Measurements from ENCODE around the gene TDG. TPM values are rescaled to one million over a fixed set of nuclear protein-coding genes. Genes with fewer than 3 reads are reported as not detected.
"Not testable (repeated sequence)": the region's sequence is repeated elsewhere in the genome, so short reads cannot be mapped to it uniquely, and the experiment has no call there.

TDG gene
- total RNA-seq, 2 experiments from 2014 or later, result 18.0 to 19.3 TPM

- peaks cover 30% of the 10 kb centered on the region for H3K27me3 Mint-ChIP-seq (ENCODE audit: low read depth)
- CTCF ChIA-PET, result interaction anchor here (1.0 kb wide), 1 partner anchor 108 kb away, joined by 3 read pairs; no protein-coding TSS in a partner anchor
- no peaks in the 10 kb centered on the region for H3K9me3 Mint-ChIP-seq
- H3K4me3 Mint-ChIP-seq, result no peak overlapping the region
- H3K36me3 Mint-ChIP-seq (ENCODE audit: low read depth), result no peaks in the 10 kb centered on the region
- intact Hi-C loops (cut with micrococcal nuclease), result no loop called here
- DNase-seq, result no peak
- peaks cover 2% of the 10 kb centered on the region for H3K4me1 Mint-ChIP-seq (ENCODE audit: low read depth)
- H3K27ac Mint-ChIP-seq, result no peak overlapping the region
Measured at GRCh38 chr12:104000807-104001434, 35.2 kb downstream of the TDG start.

- CTCF ChIA-PET, result interaction anchor here (1.4 to 2.3 kb wide), 2 partner anchors 18 to 106 kb away, joined by 3 to 5 read pairs; no protein-coding TSS in a partner anchor
- Mint-ChIP-seq H3K27me3 (ENCODE audit: low read depth) (peaks cover 31% of the 10 kb centered on the region), H3K36me3 (ENCODE audit: low read depth) (no peaks in the 10 kb centered on the region), H3K9me3 (no peaks in the 10 kb centered on the region), H3K4me3 (no peak overlapping the region), H3K4me1 (ENCODE audit: low read depth) (peaks cover 2% of the 10 kb centered on the region), H3K27ac (no peak overlapping the region)
- intact Hi-C loops (cut with micrococcal nuclease), result no loop called here
- no peak for DNase-seq
Measured at GRCh38 chr12:104002686-104003085, 37.0 kb downstream of the TDG start.

DNA sequence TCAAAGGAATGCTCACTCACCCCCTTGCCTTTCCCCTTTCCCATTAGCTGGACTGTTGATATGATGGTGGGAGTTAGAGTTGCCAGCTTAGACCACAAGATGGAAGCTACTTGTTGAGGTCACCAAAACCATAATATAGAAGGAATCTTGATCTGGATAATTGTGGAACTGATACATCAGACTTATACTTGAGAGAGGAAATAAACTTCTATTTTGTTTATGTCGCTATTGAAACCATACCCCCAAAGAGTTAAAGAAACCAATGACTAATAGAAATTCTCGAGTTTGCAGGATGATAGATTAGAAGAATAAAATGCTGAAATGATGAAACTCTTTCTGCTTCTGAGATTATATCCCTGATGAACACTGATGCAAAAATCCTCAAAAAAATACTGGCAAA lies 37.9 kb downstream of the TDG start:
- H3K36me3 Mint-ChIP-seq (ENCODE audit: low read depth), result no peaks in the 10 kb centered on the region
- peaks cover 2% of the 10 kb centered on the region for H3K4me1 Mint-ChIP-seq (ENCODE audit: low read depth)
- intact Hi-C loops (cut with micrococcal nuclease), result no loop called here
- CTCF ChIA-PET, result interaction anchor here (2.3 kb wide), 1 partner anchor 105 kb away, joined by 5 read pairs; no protein-coding TSS in a partner anchor
- H3K9me3 Mint-ChIP-seq, result no peaks in the 10 kb centered on the region
- H3K27ac Mint-ChIP-seq, result no peak overlapping the region
- DNase-seq, result no peak
- H3K27me3 Mint-ChIP-seq (ENCODE audit: low read depth), result peaks cover 31% of the 10 kb centered on the region
- no peak overlapping the region for H3K4me3 Mint-ChIP-seq

DNA sequence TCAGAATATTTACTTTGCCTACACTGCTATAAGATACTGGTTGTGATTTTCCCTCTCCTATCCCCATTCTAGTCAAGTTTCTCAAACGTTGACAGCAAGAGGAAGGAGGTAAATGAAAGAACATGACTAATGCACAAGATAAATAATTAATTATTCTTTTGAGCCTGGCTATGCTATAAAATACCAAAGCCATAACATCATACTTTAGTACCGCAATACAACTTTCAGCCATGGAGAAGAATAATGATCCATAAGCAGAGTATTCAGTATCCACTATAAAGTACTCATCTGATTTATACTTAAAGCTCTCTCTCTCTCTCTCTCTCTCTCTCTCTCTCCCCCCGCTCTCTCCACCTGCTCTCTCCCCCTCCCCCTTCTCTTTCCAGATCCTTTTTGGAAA lies 41.3 kb downstream of the TDG start:
- no peaks in the 10 kb centered on the region for H3K4me1 Mint-ChIP-seq (ENCODE audit: low read depth)
- intact Hi-C loops (cut with micrococcal nuclease), result no loop called here
- CTCF ChIA-PET, result interaction anchor here (1.1 kb wide), 1 partner anchor 52 kb away, joined by 3 read pairs; no protein-coding TSS in a partner anchor
- H3K9me3 Mint-ChIP-seq, result no peaks in the 10 kb centered on the region
- no peak for DNase-seq
- H3K27me3 Mint-ChIP-seq (ENCODE audit: low read depth), result peaks cover 23% of the 10 kb centered on the region
- no peaks in the 10 kb centered on the region for H3K36me3 Mint-ChIP-seq (ENCODE audit: low read depth)
- H3K4me3 Mint-ChIP-seq, result no peak overlapping the region
- no peak overlapping the region for H3K27ac Mint-ChIP-seq

GRCh38 chr12:104010121-104010520 lies 44.4 kb downstream of the TDG start:
- Mint-ChIP-seq H3K4me3 (no peak overlapping the region), H3K36me3 (ENCODE audit: low read depth) (no peaks in the 10 kb centered on the region), H3K27ac (no peak overlapping the region), H3K9me3 (no peaks in the 10 kb centered on the region), H3K4me1 (ENCODE audit: low read depth) (no peaks in the 10 kb centered on the region), H3K27me3 (ENCODE audit: low read depth) (peaks cover 9% of the 10 kb centered on the region)
- intact Hi-C loops (cut with micrococcal nuclease), result no loop called here
- no peak for DNase-seq
- CTCF ChIA-PET, result no interaction called here

GRCh38 chr12:104010606-104011169 lies 45.0 kb downstream of the TDG start:
- no peak overlapping the region for H3K27ac Mint-ChIP-seq
- H3K4me3 Mint-ChIP-seq, result no peak overlapping the region
- intact Hi-C loops (cut with micrococcal nuclease), result no loop called here
- no peaks in the 10 kb centered on the region for H3K4me1 Mint-ChIP-seq (ENCODE audit: low read depth)
- no peak for DNase-seq
- no peaks in the 10 kb centered on the region for H3K36me3 Mint-ChIP-seq (ENCODE audit: low read depth)
- peaks cover 5% of the 10 kb centered on the region for H3K27me3 Mint-ChIP-seq (ENCODE audit: low read depth)
- CTCF ChIA-PET, result no interaction called here
- no peaks in the 10 kb centered on the region for H3K9me3 Mint-ChIP-seq

GRCh38 chr12:104011253-104011652 lies 45.6 kb downstream of the TDG start:
- H3K27me3 Mint-ChIP-seq (ENCODE audit: low read depth), result peaks cover 2% of the 10 kb centered on the region
- H3K27ac Mint-ChIP-seq, result no peak overlapping the region
- no peak overlapping the region for H3K4me3 Mint-ChIP-seq
- intact Hi-C loops (cut with micrococcal nuclease), result no loop called here
- H3K4me1 Mint-ChIP-seq (ENCODE audit: low read depth), result no peaks in the 10 kb centered on the region
- no peaks in the 10 kb centered on the region for H3K9me3 Mint-ChIP-seq
- DNase-seq, result no peak
- CTCF ChIA-PET, result no interaction called here
- no peaks in the 10 kb centered on the region for H3K36me3 Mint-ChIP-seq (ENCODE audit: low read depth)

- intact Hi-C loops (cut with micrococcal nuclease), result no loop called here
- DNase-seq, result no peak
- H3K36me3 Mint-ChIP-seq (ENCODE audit: low read depth), result no peaks in the 10 kb centered on the region
- H3K27ac Mint-ChIP-seq, result no peak overlapping the region
- no peak overlapping the region for H3K4me3 Mint-ChIP-seq
- CTCF ChIA-PET, result no interaction called here
- peaks cover 2% of the 10 kb centered on the region for H3K27me3 Mint-ChIP-seq (ENCODE audit: low read depth)
- no peaks in the 10 kb centered on the region for H3K4me1 Mint-ChIP-seq (ENCODE audit: low read depth)
- no peaks in the 10 kb centered on the region for H3K9me3 Mint-ChIP-seq
Measured at GRCh38 chr12:104012331-104012730, 46.7 kb downstream of the TDG start.

DNA sequence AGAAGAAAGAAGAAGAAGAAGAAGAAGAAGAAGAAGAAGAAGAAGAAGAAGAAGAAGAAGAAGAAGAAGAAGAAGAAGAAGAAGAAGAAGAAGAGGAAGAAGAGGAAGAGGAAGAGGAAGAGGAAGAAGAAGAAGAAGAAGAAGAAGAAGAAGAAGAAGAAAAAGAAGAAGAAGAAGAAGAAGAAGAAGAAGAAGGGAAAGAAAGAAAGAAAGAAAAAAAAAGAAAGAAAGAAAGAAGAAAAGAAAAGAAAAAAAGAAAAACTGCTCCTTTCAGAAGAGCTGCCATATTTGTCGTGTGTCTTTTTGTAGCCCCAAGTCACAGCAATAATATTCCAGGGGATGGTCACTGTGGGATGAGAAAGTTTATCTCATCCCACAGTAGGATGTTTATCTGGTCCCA lies 56.2 kb downstream of the TDG start:
- DNase-seq; intact Hi-C loops (cut with micrococcal nuclease); H3K9me3 Mint-ChIP-seq; H3K36me3 Mint-ChIP-seq (ENCODE audit: low read depth); H3K4me3 Mint-ChIP-seq; H3K4me1 Mint-ChIP-seq (ENCODE audit: low read depth); H3K27ac Mint-ChIP-seq: not testable (repeated sequence)
- CTCF ChIA-PET, result interaction anchor here (0.7 to 1.1 kb wide), 2 partner anchors 19 to 200 kb away, joined by 3 read pairs; no protein-coding TSS in a partner anchor
- H3K27me3 Mint-ChIP-seq (ENCODE audit: low read depth), result peaks cover 17% of the 10 kb centered on the region

- H3K36me3 Mint-ChIP-seq (ENCODE audit: low read depth), result no peaks in the 10 kb centered on the region
- no peaks in the 10 kb centered on the region for H3K9me3 Mint-ChIP-seq
- CTCF ChIA-PET, result no interaction called here
- peaks cover 17% of the 10 kb centered on the region for H3K27me3 Mint-ChIP-seq (ENCODE audit: low read depth)
- no peak overlapping the region for H3K4me3 Mint-ChIP-seq
- no peaks in the 10 kb centered on the region for H3K4me1 Mint-ChIP-seq (ENCODE audit: low read depth)
- no peak for DNase-seq
- no peak overlapping the region for H3K27ac Mint-ChIP-seq
- intact Hi-C loops (cut with micrococcal nuclease), result no loop called here
Measured at GRCh38 chr12:104022786-104023185, 57.1 kb downstream of the TDG start.

DNA sequence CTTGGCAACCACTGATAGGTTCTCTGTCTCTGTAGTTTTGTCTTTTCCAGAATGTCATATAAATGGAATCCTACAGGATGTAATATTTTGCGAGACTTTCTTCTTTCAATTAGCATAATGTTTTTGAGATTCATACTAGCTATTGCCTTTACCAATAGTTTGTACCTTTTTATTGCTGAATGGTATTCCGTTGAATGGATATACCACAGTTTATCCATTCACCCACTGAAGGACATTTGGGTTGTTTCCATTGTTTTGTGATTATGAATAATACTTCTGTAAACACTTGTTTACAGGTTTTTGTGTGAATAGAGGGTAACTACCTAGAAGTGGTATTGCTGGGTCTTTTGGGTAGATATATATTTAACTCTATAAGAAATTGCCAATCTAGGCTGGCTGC lies 58.0 kb downstream of the TDG start:
- Mint-ChIP-seq H3K4me1 (ENCODE audit: low read depth) (no peaks in the 10 kb centered on the region), H3K9me3 (no peaks in the 10 kb centered on the region), H3K27ac (no peak overlapping the region), H3K27me3 (ENCODE audit: low read depth) (peaks cover 19% of the 10 kb centered on the region), H3K4me3 (no peak overlapping the region), H3K36me3 (ENCODE audit: low read depth) (no peaks in the 10 kb centered on the region)
- intact Hi-C loops (cut with micrococcal nuclease), result no loop called here
- CTCF ChIA-PET, result interaction anchor here (1.0 kb wide), 1 partner anchor 85 kb away, joined by 7 read pairs; no protein-coding TSS in a partner anchor
- no peak for DNase-seq

DNA sequence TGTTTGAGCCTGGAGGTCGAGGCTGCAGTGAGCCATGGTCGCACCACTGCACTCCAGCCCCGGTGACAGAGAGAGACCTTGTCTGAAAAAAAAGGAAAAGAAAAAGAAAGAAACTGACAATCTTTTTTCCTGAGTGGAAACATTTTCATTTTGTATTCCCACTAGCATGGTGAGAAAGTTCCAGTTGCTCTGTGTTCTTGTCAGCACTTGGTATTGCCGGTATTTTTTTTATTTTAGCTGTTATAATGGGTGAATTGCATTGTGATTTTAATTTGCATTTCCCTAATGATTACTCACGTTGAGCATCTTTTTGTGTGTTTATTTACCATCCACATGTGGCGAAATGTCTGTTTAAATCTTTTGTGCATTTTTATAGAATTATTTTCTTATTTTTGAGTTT lies 58.7 kb downstream of the TDG start:
- H3K36me3 Mint-ChIP-seq (ENCODE audit: low read depth), result no peaks in the 10 kb centered on the region
- H3K27me3 Mint-ChIP-seq (ENCODE audit: low read depth), result peaks cover 17% of the 10 kb centered on the region
- no peaks in the 10 kb centered on the region for H3K9me3 Mint-ChIP-seq
- intact Hi-C loops (cut with micrococcal nuclease), result no loop called here
- no peaks in the 10 kb centered on the region for H3K4me1 Mint-ChIP-seq (ENCODE audit: low read depth)
- no peak overlapping the region for H3K4me3 Mint-ChIP-seq
- CTCF ChIA-PET, result interaction anchor here (1.0 kb wide), 1 partner anchor 85 kb away, joined by 7 read pairs; no protein-coding TSS in a partner anchor
- no peak for DNase-seq
- H3K27ac Mint-ChIP-seq, result no peak overlapping the region

DNA sequence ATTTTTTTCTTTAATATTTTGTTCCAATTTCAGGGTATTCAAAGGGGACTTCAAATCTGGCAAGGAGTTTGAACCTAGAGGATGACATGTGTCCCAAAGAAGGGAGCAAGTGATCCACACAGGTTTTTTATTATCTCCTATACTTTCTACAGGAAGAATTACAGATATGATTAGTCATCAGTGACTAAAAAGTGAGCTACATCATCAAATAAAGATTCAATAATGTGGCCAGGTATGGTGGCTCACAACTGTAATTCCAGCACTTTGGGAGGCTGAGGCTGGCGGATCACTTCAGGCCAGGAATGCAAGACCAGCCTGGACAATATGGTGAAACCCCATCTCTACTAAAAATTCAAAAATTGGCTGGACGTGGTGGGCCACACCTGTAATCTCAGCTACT lies 60.1 kb downstream of the TDG start:
- no peak for DNase-seq
- H3K27me3 Mint-ChIP-seq (ENCODE audit: low read depth), result peaks cover 10% of the 10 kb centered on the region
- no peaks in the 10 kb centered on the region for H3K9me3 Mint-ChIP-seq
- H3K36me3 Mint-ChIP-seq (ENCODE audit: low read depth), result no peaks in the 10 kb centered on the region
- H3K27ac Mint-ChIP-seq, result no peak overlapping the region
- intact Hi-C loops (cut with micrococcal nuclease), result no loop called here
- CTCF ChIA-PET, result no interaction called here
- H3K4me1 Mint-ChIP-seq (ENCODE audit: low read depth), result no peaks in the 10 kb centered on the region
- no peak overlapping the region for H3K4me3 Mint-ChIP-seq

All from activated naive CD4-positive, alpha-beta T cell treated with anti-CD3 and anti-CD28 coated beads for 36 hours (primary cell).